IMR-90 (cell line): Measurements from ENCODE around the gene DDX42. TPM values are rescaled to one million over a fixed set of nuclear protein-coding genes. Genes with fewer than 3 reads are reported as not detected.

ENCODE experiments used
- ATAC-seq: fragments of 200-7000 bp; cut with Tn5 transposase; 2 replicates; pipeline ENCODE4 v1.9.1; 2020; ENCODE audit warnings: low read depth, mild to moderate bottlenecking, moderate library complexity
- BruUV-seq: library from RNA; stranded (reverse); fragments of 400-500 nt; replicated peaks from 2 replicates; lab custom pipeline; 2021; lab: Mats Ljungman, UMichigan
- CTCF ChIA-PET: fragments of 300-600 bp; formaldehyde crosslinking; extraction: SDS; loops from one replicate; lab custom pipeline; 2021; ENCODE audit warnings: antibody characterized with exemption; lab: Yijun Ruan, JAX
- POLR2A ChIA-PET: fragments of 300-600 bp; sonication (Branson Sonifier 250); formaldehyde crosslinking; loops from one replicate; lab custom pipeline; 2022; ENCODE audit warnings: antibody characterized with exemption; ENCODE audit not compliant: unreplicated experiment; lab: Charles Lee
- DNase-seq: peaks from one replicate; pipeline ENCODE4 v3.0.0; 2013
- H2AFZ ChIP-seq: replicated peaks from 2 replicates; pipeline ENCODE3; 2013; ENCODE audit warnings: low read length, mild to moderate bottlenecking; ENCODE audit not compliant: poor library complexity
- H2AK5ac ChIP-seq: 2 replicates; pipeline ENCODE4 v1.6.1; 2013; ENCODE audit warnings: low read depth, low read length, inconsistent platforms
- H2AK9ac ChIP-seq: replicated peaks from 2 replicates; pipeline ENCODE3; 2013; ENCODE audit warnings: mild to moderate bottlenecking, low read depth, low read length, moderate library complexity; ENCODE audit not compliant: poor library complexity
- H2BK120ac ChIP-seq: 2 replicates; pipeline ENCODE4 v1.6.1; 2013; ENCODE audit warnings: low read depth, low read length, inconsistent platforms
- H2BK15ac ChIP-seq: 3 replicates; pipeline ENCODE4 v1.6.1; 2013; ENCODE audit warnings: low read depth, low read length, inconsistent platforms
- H2BK20ac ChIP-seq: 2 replicates; pipeline ENCODE4 v1.6.1; 2013; ENCODE audit warnings: low read depth, mild to moderate bottlenecking, inconsistent platforms, low read length, moderate library complexity
- H2BK5ac ChIP-seq: 2 replicates; pipeline ENCODE4 v1.6.1; 2013; ENCODE audit warnings: mild to moderate bottlenecking, low read depth, low read length, inconsistent platforms; ENCODE audit not compliant: poor library complexity, severe bottlenecking
- H3K14ac ChIP-seq: replicated peaks from 2 replicates; pipeline ENCODE4 v1.6.1; 2013; ENCODE audit warnings: low read depth, low read length, inconsistent platforms
- H3K18ac ChIP-seq: 2 replicates; pipeline ENCODE4 v1.6.1; 2013; ENCODE audit warnings: low read depth, low read length, control low read depth
- H3K23ac ChIP-seq: 2 replicates; pipeline ENCODE4 v1.6.1; 2013; ENCODE audit warnings: low read depth, low read length, inconsistent platforms
- H3K27ac ChIP-seq: 2 replicates; pipeline ENCODE4 v1.5.1; 2013; ENCODE audit warnings: mild to moderate bottlenecking, control low read depth, low read length; ENCODE audit not compliant: insufficient read depth
- H3K27me3 ChIP-seq: 2 replicates; pipeline ENCODE4 v1.6.1; 2013; ENCODE audit warnings: low read length; ENCODE audit not compliant: control insufficient read depth, insufficient read depth
- H3K36me3 ChIP-seq: 2 replicates; pipeline ENCODE4 v1.6.1; 2013; ENCODE audit warnings: low read length, mixed read lengths; ENCODE audit not compliant: control insufficient read depth, insufficient read depth
- H3K4ac ChIP-seq: 2 replicates; pipeline ENCODE4 v1.6.1; 2013; ENCODE audit warnings: low read depth, low read length, inconsistent platforms
- H3K4me1 ChIP-seq: 2 replicates; pipeline ENCODE4 v1.6.1; 2013; ENCODE audit warnings: low read length, mixed read lengths; ENCODE audit not compliant: control insufficient read depth, insufficient read depth
- H3K4me2 ChIP-seq: 2 replicates; pipeline ENCODE4 v1.6.1; 2013; ENCODE audit warnings: low read depth, mild to moderate bottlenecking, control low read depth, low read length, moderate library complexity
- H3K4me3 ChIP-seq: 2 replicates; pipeline ENCODE4 v1.5.1; 2013; ENCODE audit warnings: low read depth, mild to moderate bottlenecking, control low read depth, low read length, moderate library complexity; ENCODE audit not compliant: insufficient read depth
- H3K56ac ChIP-seq: 2 replicates; pipeline ENCODE4 v1.6.1; 2013; ENCODE audit warnings: low read length, inconsistent platforms; ENCODE audit not compliant: insufficient read depth; ENCODE audit errors: extremely low read depth
- H3K79me1 ChIP-seq, 2 experiments: 2 replicates each; pipeline ENCODE4 v1.6.1; 2013; ENCODE audit warnings: low read length in 2 of 2, inconsistent platforms in 1 of 2, low read depth in 1 of 2
- H3K9ac ChIP-seq: 2 replicates; pipeline ENCODE4 v1.6.1; 2013; ENCODE audit warnings: low read depth, low read length, control low read depth
- H3K9me1 ChIP-seq: 2 replicates; pipeline ENCODE4 v1.6.1; 2013; ENCODE audit warnings: low read length, inconsistent platforms; ENCODE audit not compliant: insufficient read depth
- H3K9me3 ChIP-seq: 2 replicates; pipeline ENCODE4 v1.6.1; 2013; ENCODE audit warnings: low read length; ENCODE audit not compliant: control insufficient read depth, insufficient read depth
- H4K20me1 ChIP-seq: 2 replicates; pipeline ENCODE4 v1.6.1; 2013; ENCODE audit warnings: low read length, inconsistent platforms; ENCODE audit not compliant: insufficient read depth
- H4K5ac ChIP-seq: 2 replicates; pipeline ENCODE4 v1.6.1; 2013; ENCODE audit warnings: mild to moderate bottlenecking, low read depth, low read length, control low read depth
- H4K8ac ChIP-seq, 2 experiments: 2 replicates each; pipeline ENCODE4 v1.6.1; 2013; ENCODE audit warnings: low read depth in 2 of 2, low read length in 2 of 2, control low read depth in 1 of 2, inconsistent platforms in 1 of 2
- H4K91ac ChIP-seq: 2 replicates; pipeline ENCODE4 v1.6.1; 2013; ENCODE audit warnings: low read depth, low read length, inconsistent platforms; ENCODE audit not compliant: insufficient read depth
- CEBPB ChIP-seq: IDR thresholded peaks from 2 replicates; pipeline ENCODE4 v1.6.1; 2012; ENCODE audit warnings: low read depth, low read length, improper control_type of control experiment
- CHD1 ChIP-seq: IDR thresholded peaks from 2 replicates; pipeline ENCODE4 v1.6.1; 2012; ENCODE audit warnings: low read depth, low read length, improper control_type of control experiment
- RCOR1 ChIP-seq: IDR thresholded peaks from 2 replicates; pipeline ENCODE4 v1.6.1; 2012; ENCODE audit warnings: mild to moderate bottlenecking, low read length, improper control_type of control experiment; ENCODE audit not compliant: insufficient replicate concordance
- RFX5 ChIP-seq: IDR thresholded peaks from 2 replicates; pipeline ENCODE4 v1.8.0; 2012; ENCODE audit warnings: low read depth, mild to moderate bottlenecking, low read length, moderate library complexity
- USF2 ChIP-seq: fragments of 150-350 bp; IDR thresholded peaks from 2 replicates; pipeline ENCODE4 v1.6.1; 2017; ENCODE audit warnings: mild to moderate bottlenecking, antibody characterized with exemption, low read length, low read depth
- WGBS, 2 experiments: methylation state at CpG; one replicate each; pipeline versions ENCODE4 v1.1.5 to v1.1.7; 2013; ENCODE audit warnings: missing lambda C conversion rate in 2 of 2; ENCODE audit not compliant: insufficient read length in 1 of 2; ENCODE audit errors: extremely low coverage in 2 of 2; 5-methylcytosine and 5-hydroxymethylcytosine counted together
- dilution Hi-C: fragments of 300-500 bp; cut with HindIII; formaldehyde crosslinking; loops from one replicate; pipeline ENCODE4 v1.14.3; 2018; ENCODE audit warnings: low sequenced_read_pairs; ENCODE audit not compliant: unreplicated experiment
- in situ Hi-C: fragments of 300-500 bp; cut with MboI; formaldehyde crosslinking; loops from 3 replicates; pipeline ENCODE4 v1.14.3; 2019; ENCODE audit warnings: low sequenced_read_pairs, inconsistent platforms, mixed read lengths
- intact Hi-C: fragments of 100-400 bp; cut with micrococcal nuclease; formaldehyde crosslinking; loops from 2 replicates; pipeline ENCODE4 v1.10.0; 2022
- polyA plus RNA-seq, 3 experiments: library from polyadenylated mRNA; depleted of rRNA; stranded (reverse); fragments of >200 nt; gene quantifications; 2 replicates each; pipeline ENCODE4 v1.2.3, GENCODE V29; 2012; ENCODE audit warnings: low replicate concordance in 1 of 3
- total RNA-seq: library from RNA; depleted of rRNA; stranded (reverse); fragments of >200 nt; gene quantifications from 2 replicates; pipeline ENCODE4 v1.2.3, GENCODE V29; 2012
- TF ChIP-seq, protein P1 (sequence below): fragments of 150-350 bp; IDR thresholded peaks from 2 replicates; pipeline ENCODE4 v1.6.1; 2016; ENCODE audit warnings: low read depth, mild to moderate bottlenecking, low read length, moderate library complexity, borderline replicate concordance
- TF ChIP-seq, protein P2 (sequence below): conservative IDR thresholded peaks from 2 replicates; pipeline ENCODE4 v1.5.1; 2012; ENCODE audit warnings: mild to moderate bottlenecking, low read depth, low read length, improper control_type of control experiment

DDX42 gene
- total and polyA plus RNA-seq, 2 of the 4 experiments (the other 2 are of a cell fraction) = 75.8 to 91.5 TPM

GRCh38 chr17:63826468-63827001, 52.6 kb downstream of the DDX42 start:
- Histone ChIP-seq H3K18ac (peak overlapping the region; percentile 41), H2BK120ac (peak overlapping the region; percentile 56; the same call in 1 of the 2 replicates), H4K5ac (peak overlapping the region; percentile 73), H3K4me3 (peak overlapping the region; percentile 79), H3K23ac (peak overlapping the region; percentile 96), H3K9ac (peak overlapping the region; percentile 82), H3K27me3 (no peaks in the 10 kb centered on the region), H3K4me1 (peaks cover 1% of the 10 kb centered on the region; the same call in 1 of the 2 replicates), H2AK5ac (peak overlapping the region; percentile 95), H3K9me3 (no peaks in the 10 kb centered on the region), H2AFZ (peak overlapping the region; percentile 98), H3K79me1 (peaks cover 46 to 86% of the 10 kb centered on the region in 2 experiments), H2AK9ac (peak overlapping the region; percentile 99), H4K20me1 (peaks cover 33% of the 10 kb centered on the region), H4K91ac (peak overlapping the region; percentile 86), H3K4me2 (peak overlapping the region; percentile 86), H3K4ac (peak overlapping the region; percentile 89), H3K36me3 (peaks cover 63% of the 10 kb centered on the region), H2BK20ac (no peak overlapping the region), H3K56ac (peak overlapping the region; percentile 92), H4K8ac (peak overlapping the region; percentile 90 to 94), H3K27ac (peak overlapping the region; percentile 93), H2BK5ac (peak overlapping the region; percentile 71), H2BK15ac (peak overlapping the region; percentile 35; the same call in 1 of the 3 replicates), H3K9me1 (peaks cover 13% of the 10 kb centered on the region), H3K14ac (peak overlapping the region; percentile 96)
- CTCF ChIA-PET = interaction anchor here (0.6 to 1.0 kb wide), 3 partner anchors 9 to 680 kb away, joined by 3 to 4 read pairs (median 3); partner anchors contain the start of gene CEP95
- intact Hi-C loops (loop anchor here (2.0 kb wide), 1 partner anchor 22 kb away; no protein-coding TSS in a partner anchor), in situ Hi-C loops (no loop called here), dilution Hi-C loops (no loop called here)
- TF ChIP-seq CEBPB (no peak), RFX5 (no peak), RCOR1 (no peak), CHD1 (no peak), USF2 (no peak)
- TF ChIP-seq, protein P1, sequence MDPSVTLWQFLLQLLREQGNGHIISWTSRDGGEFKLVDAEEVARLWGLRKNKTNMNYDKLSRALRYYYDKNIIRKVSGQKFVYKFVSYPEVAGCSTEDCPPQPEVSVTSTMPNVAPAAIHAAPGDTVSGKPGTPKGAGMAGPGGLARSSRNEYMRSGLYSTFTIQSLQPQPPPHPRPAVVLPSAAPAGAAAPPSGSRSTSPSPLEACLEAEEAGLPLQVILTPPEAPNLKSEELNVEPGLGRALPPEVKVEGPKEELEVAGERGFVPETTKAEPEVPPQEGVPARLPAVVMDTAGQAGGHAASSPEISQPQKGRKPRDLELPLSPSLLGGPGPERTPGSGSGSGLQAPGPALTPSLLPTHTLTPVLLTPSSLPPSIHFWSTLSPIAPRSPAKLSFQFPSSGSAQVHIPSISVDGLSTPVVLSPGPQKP = no peak
- TF ChIP-seq, protein P2, sequence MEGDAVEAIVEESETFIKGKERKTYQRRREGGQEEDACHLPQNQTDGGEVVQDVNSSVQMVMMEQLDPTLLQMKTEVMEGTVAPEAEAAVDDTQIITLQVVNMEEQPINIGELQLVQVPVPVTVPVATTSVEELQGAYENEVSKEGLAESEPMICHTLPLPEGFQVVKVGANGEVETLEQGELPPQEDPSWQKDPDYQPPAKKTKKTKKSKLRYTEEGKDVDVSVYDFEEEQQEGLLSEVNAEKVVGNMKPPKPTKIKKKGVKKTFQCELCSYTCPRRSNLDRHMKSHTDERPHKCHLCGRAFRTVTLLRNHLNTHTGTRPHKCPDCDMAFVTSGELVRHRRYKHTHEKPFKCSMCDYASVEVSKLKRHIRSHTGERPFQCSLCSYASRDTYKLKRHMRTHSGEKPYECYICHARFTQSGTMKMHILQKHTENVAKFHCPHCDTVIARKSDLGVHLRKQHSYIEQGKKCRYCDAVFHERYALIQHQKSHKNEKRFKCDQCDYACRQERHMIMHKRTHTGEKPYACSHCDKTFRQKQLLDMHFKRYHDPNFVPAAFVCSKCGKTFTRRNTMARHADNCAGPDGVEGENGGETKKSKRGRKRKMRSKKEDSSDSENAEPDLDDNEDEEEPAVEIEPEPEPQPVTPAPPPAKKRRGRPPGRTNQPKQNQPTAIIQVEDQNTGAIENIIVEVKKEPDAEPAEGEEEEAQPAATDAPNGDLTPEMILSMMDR = 0 out of 2 replicates have a peak, but pooled peaks have one; percentile 6
- BruUV-seq = no TSS peak
- peak; percentile 4 for ATAC-seq
- 0% methylated on average over 5 of the region's 31 CpGs; no CpG with 5 or more reads in 1 of the 2 experiments for WGBS, 2 experiments
- POLR2A ChIA-PET = interaction anchor here (1.0 kb wide), 1 partner anchor 53 kb away, joined by 5 read pairs; the partner anchor contains the start of genes CCDC47 and DDX42
- peak; percentile 41 for DNase-seq
